Fibroblast of lung (primary cell): Measurements from ENCODE around the gene HOXB7. TPM values are rescaled to one million over a fixed set of nuclear protein-coding genes. Genes with fewer than 3 reads are reported as not detected.

Experiments
- DNase-seq, 2 donors: peaks; one replicate each; pipeline versions ENCODE4 v3.0.0 to v3.0.0-alpha.2; 2010; ENCODE audit warnings: low read depth in 2 of 2
- H2AFZ ChIP-seq: 2 replicates; pipeline ENCODE4 v1.5.1; 2012; ENCODE audit warnings: low read length, control low read depth, inconsistent platforms
- H3K27ac ChIP-seq: 2 replicates; pipeline ENCODE4 v1.5.1; 2011; ENCODE audit warnings: low read length, control low read depth; ENCODE audit not compliant: insufficient read depth
- H3K27me3 ChIP-seq: 2 replicates; pipeline ENCODE4 v1.5.1; 2011; ENCODE audit warnings: mild to moderate bottlenecking, low read length; ENCODE audit not compliant: control insufficient read depth, insufficient read depth
- H3K36me3 ChIP-seq: 2 replicates; pipeline ENCODE4 v1.5.1; 2011; ENCODE audit warnings: low read length; ENCODE audit not compliant: control insufficient read depth, insufficient read depth
- H3K4me1 ChIP-seq: 2 replicates; pipeline ENCODE4 v1.5.1; 2011; ENCODE audit warnings: low read length; ENCODE audit not compliant: control insufficient read depth, insufficient read depth; ENCODE audit errors: extremely low read depth
- H3K4me2 ChIP-seq: 2 replicates; pipeline ENCODE4 v1.5.1; 2011; ENCODE audit warnings: low read length, control low read depth; ENCODE audit not compliant: insufficient read depth; ENCODE audit errors: extremely low read depth
- H3K4me3 ChIP-seq, 4 experiments: fragments of 200-600 bp in 1 of 4; sonication (generic) in 1 of 4; replicated peaks in 1 of 4; 2 replicates each; pipeline ENCODE4 v1.5.1; 2011 to 2016; ENCODE audit warnings: low read length in 4 of 4, low read depth in 3 of 4, mild to moderate bottlenecking in 3 of 4, control low read depth in 2 of 4, inconsistent platforms in 1 of 4, mixed read lengths in 1 of 4; ENCODE audit not compliant: insufficient read depth in 1 of 4; ENCODE audit errors: control extremely low read depth in 1 of 4
- H3K79me2 ChIP-seq: 2 replicates; pipeline ENCODE4 v1.5.1; 2012; ENCODE audit warnings: mild to moderate bottlenecking, low read length, inconsistent platforms; ENCODE audit not compliant: control insufficient read depth, insufficient read depth
- H3K9ac ChIP-seq: 2 replicates; pipeline ENCODE4 v1.5.1; 2011; ENCODE audit warnings: mild to moderate bottlenecking, low read length, control low read depth; ENCODE audit not compliant: insufficient read depth
- H3K9me3 ChIP-seq: 2 replicates; pipeline ENCODE4 v1.5.1; 2012; ENCODE audit warnings: low read depth, low read length; ENCODE audit not compliant: control insufficient read depth, insufficient read depth
- H4K20me1 ChIP-seq: 2 replicates; pipeline ENCODE4 v1.5.1; 2011; ENCODE audit warnings: low read length; ENCODE audit not compliant: control insufficient read depth, insufficient read depth; ENCODE audit errors: extremely low read depth
- CTCF ChIP-seq, 2 donors: IDR thresholded peaks in 1 of 2; conservative IDR thresholded peaks in 1 of 2; 1 replicate in 1 of 2; 2 replicates in 1 of 2; pipeline ENCODE4 v1.5.1; 2011 to 2012; ENCODE audit warnings: low read length in 2 of 2, control low read depth in 1 of 2, inconsistent platforms in 1 of 2, low read depth in 1 of 2, mild to moderate bottlenecking in 1 of 2
- EZH2 ChIP-seq: IDR thresholded peaks from 2 replicates; pipeline ENCODE4 v1.5.1; 2012; ENCODE audit warnings: low read length, control low read depth, mild to moderate bottlenecking; ENCODE audit errors: missing control alignments
- polyA plus RNA-seq, 2 donors: library from polyadenylated mRNA; depleted of rRNA in 1 of 2; stranded (reverse) in 1 of 2; unstranded in 1 of 2; fragments of >200 nt; gene quantifications; 2 replicates each; pipeline ENCODE4 v1.2.1, GENCODE V29; 2011 to 2012; ENCODE audit warnings: missing spikeins in 1 of 2
- total RNA-seq: library from RNA; depleted of rRNA; stranded (reverse); fragments of >200 nt; gene quantifications from 2 replicates; pipeline ENCODE4 v1.2.1, GENCODE V29; 2014

The HOXB7 gene
- total and polyA plus RNA-seq, 2 donors (not counting 1 experiment from before 2014, with no cell fraction given) = 7.4 to 12.7 TPM

- Histone ChIP-seq H3K79me2 (no peaks in the 10 kb centered on the region), H3K9me3 (no peaks in the 10 kb centered on the region), H3K27ac (no peak overlapping the region), H3K4me1 (peaks cover 4% of the 10 kb centered on the region), H3K9ac (no peak overlapping the region), H3K36me3 (no peaks in the 10 kb centered on the region), H3K4me2 (peak overlapping the region; percentile 84), H3K27me3 (peaks cover 99% of the 10 kb centered on the region), H2AFZ (no peak overlapping the region), H3K4me3 (peak overlapping the region; percentile 27 to 48 (median 34)), H4K20me1 (peaks cover 2% of the 10 kb centered on the region)
- DNase-seq = no peak
- no peak for TF ChIP-seq CTCF (conservative IDR thresholded peaks at IDR 0.05 in 1 of 2, IDR thresholded peaks at IDR 0.05 in 1 of 2; ENCODE audit: low read depth in 1 of 2, low read length in 2 of 2)
- peak; percentile 82 for TF ChIP-seq EZH2
Measured at GRCh38 chr17:48625495-48626244, 14.9 kb upstream of the HOXB7 start.

GRCh38 chr17:48624544-48625494, 14.0 kb upstream of the HOXB7 start:
- Histone ChIP-seq H2AFZ (no peak overlapping the region), H4K20me1 (peaks cover 2% of the 10 kb centered on the region), H3K36me3 (no peaks in the 10 kb centered on the region), H3K4me3 (peak overlapping the region in 3 of 4 experiments; percentile 31 to 48 (median 36)), H3K4me2 (peak overlapping the region; percentile 84), H3K27me3 (peaks cover 99% of the 10 kb centered on the region), H3K27ac (no peak overlapping the region), H3K9ac (no peak overlapping the region), H3K9me3 (no peaks in the 10 kb centered on the region), H3K79me2 (no peaks in the 10 kb centered on the region), H3K4me1 (peaks cover 4% of the 10 kb centered on the region)
- no peak for DNase-seq
- TF ChIP-seq CTCF (conservative IDR thresholded peaks at IDR 0.05 in 1 of 2, IDR thresholded peaks at IDR 0.05 in 1 of 2; ENCODE audit: low read depth in 1 of 2, low read length in 2 of 2) (no peak), EZH2 (peak; percentile 87)

GRCh38 chr17:48624118-48624517, 13.3 kb upstream of the HOXB7 start:
- TF ChIP-seq CTCF (conservative IDR thresholded peaks at IDR 0.05 in 1 of 2, IDR thresholded peaks at IDR 0.05 in 1 of 2; ENCODE audit: low read depth in 1 of 2, low read length in 2 of 2) = no peak
- no peak for TF ChIP-seq EZH2
- H3K9me3 ChIP-seq = no peaks in the 10 kb centered on the region
- peaks cover 2% of the 10 kb centered on the region for H4K20me1 ChIP-seq
- no peak overlapping the region for H3K27ac ChIP-seq
- DNase-seq = no peak
- no peak overlapping the region for H3K9ac ChIP-seq
- H2AFZ ChIP-seq = no peak overlapping the region
- no peaks in the 10 kb centered on the region for H3K36me3 ChIP-seq
- H3K4me1 ChIP-seq = peaks cover 4% of the 10 kb centered on the region
- no peak overlapping the region for H3K4me3 ChIP-seq
- H3K4me2 ChIP-seq = no peak overlapping the region
- H3K79me2 ChIP-seq = no peaks in the 10 kb centered on the region
- peaks cover 95% of the 10 kb centered on the region for H3K27me3 ChIP-seq
